GM21576 (cell line): Measurements from ENCODE around the gene CLIP2.
"Not testable (repeated sequence)": the region's sequence is repeated elsewhere in the genome, so short reads cannot be mapped to it uniquely, and the experiment has no call there.

Experiments
- ATAC-seq: cut with Tn5 transposase; IDR thresholded peaks from one replicate; pipeline ENCODE4 v1.9.1; 2021; ENCODE audit warnings: mild to moderate bottlenecking, moderate library complexity; ENCODE audit not compliant: unreplicated experiment

CLIP2 gene

DNA sequence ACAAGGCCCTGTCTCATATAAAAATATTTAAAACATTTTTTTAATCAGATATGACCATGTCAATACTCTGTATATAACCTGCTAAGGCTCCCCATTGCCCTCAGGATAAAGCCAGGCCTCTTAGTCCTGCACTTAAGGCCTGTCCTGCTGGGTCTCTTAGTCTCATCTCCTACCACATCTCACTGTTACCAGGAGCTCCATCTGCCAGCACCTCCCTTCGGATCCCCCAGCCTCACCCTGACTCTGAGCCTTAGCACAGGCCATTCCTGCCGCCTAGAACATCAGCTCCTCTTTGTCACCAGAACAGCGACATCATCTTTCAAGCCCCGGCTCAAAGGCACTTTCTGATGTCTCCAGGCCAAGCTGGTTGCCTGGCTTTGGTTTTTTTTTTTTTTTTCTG is 138.8 kb downstream of the CLIP2 start:
- ATAC-seq = no peak

DNA sequence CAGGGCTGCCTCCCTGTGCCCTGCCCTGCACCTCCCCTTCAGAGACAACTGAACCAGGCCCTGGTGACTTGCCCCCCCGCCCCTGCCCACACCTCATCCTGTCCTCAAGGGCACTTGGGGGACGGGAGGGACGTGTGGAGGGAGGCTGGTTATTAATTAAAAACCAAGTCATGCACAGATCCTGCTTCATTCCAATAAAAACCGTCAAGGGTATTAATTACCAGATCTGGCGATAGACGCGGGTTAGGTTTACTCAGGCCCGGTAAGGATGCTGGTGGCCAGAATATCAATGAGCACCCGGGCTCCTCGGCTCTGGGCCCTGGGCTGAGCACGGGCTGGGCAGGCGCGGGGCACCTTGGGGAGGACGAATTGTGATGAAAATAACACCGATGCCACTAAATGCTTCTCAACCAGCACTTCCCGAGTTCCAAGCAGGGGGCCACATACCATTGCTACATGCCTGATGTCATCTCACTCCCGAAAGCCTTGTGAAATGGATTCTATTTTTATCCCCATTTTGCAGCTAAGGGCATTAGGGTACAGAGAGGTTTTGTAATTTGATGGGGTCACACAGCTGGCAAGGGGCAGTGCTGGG is 140.0 kb downstream of the CLIP2 start:
- no peak for ATAC-seq

DNA sequence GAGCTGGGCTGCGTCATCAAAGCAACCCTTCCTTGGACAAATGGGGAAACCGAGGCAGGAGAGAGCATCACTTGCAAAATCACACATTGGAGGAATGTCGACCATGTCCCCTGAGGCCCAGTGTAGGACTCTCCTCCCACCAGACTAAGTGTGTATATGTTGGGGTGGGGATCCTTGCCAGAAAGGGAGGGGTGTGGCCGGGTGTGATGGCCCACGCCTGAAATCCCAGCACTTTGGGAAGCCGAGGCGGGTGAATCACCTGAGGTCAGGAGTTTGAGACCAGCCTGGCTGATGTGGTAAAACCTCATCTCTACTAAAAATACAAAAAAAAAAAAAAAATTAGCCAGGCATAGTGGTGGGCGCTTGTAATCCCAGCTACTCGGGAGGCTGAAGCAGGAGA is 141.2 kb downstream of the CLIP2 start:
- ATAC-seq = not testable (repeated sequence)

DNA sequence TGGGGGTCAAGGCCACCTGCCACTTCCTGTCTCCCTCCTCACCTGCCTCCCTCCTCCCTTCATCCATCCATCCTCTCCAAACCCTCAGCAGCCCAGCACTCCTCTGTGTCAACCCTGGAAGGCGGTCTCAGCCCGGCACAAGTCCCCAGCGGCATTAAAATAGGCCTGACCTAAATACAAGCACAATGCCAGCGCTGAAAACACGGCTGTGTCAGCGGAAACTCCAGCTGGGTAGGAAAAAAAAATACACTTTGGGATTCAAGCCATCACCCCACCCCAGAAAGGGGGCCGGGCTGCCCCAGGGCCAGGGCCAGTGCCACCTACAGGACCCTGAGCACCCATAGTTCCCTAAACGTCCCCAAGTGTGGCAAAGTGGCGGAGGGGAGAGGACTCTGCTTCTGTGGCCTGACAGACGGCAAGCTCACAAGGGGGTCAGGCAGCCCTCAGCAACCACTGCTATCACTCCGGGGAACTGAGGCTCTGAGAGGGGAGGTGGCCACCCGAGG is 141.8 kb downstream of the CLIP2 start:
- ATAC-seq = no peak

DNA sequence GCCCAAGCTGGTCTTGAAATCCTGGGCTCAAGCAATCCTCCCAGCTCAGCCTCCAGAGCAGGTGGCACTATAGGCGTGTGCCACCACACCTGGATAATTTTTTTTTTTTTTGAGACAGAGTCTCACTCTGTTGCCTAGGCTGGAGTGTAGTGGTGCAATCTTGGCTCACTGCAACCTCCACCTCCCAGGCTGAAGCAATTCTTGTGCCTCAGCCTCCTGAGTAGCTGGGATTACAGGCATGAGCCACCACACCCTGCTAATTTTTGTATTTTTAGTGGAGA is 148.0 kb downstream of the CLIP2 start:
- not testable (repeated sequence) for ATAC-seq

DNA sequence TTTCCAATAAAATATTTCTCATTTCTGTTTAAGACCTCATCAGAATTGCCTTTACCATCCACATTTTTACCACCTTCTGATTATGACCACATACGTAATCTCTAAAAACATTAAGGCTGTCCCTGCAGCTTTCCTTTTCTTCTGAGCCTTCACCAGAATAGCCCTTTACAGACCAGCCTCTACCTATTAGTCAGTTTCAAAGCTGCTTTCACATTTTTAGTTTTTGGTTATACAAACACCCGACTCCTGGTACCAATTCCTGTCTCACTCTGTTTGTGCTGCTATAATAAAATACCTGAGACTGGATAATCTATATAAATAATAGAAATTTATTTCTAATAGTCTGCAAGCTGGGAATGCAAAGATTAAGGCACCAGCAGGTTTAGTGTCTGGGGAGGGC is 149.1 kb downstream of the CLIP2 start:
- no peak for ATAC-seq

DNA sequence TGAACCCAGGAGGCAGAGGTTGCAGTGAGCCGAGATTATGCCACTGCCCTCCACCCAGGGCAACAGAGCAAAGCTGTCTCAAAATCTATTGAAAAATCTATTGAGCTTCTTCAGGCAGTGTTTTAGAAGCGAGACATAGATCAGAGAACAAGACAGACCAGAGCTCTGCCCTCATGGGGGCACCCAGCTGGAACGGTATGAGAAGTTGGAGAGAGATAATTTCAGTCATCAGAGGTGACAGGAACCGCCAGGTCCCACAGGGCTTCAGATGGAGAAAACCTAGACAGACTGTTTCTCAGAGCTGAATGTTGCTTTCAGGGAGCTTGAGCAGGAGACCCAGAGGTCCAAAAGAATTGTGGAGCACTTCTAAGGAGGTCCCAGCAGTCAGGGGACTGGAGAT is 150.3 kb downstream of the CLIP2 start:
- ATAC-seq = no peak

DNA sequence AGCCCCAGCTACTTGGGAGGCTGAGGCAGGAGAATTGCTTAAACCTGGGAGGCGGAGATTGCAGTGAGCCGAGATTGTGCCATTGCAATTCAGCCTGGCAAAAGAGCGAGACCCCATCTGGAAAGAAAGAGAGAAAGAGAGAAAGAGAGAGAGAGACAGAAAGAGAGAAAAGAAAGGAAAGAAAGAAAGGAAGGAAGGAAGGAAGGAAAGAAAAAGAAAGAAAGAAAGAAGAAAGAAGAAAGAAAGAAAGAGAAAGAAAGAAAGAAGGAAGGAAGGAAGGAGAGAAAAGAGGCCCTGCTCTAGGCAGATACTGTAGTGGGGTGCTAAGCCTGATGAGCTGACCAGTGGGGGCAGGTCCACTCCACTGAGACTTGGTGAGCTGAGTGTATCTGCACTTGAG is 150.9 kb downstream of the CLIP2 start:
- ATAC-seq = not testable (repeated sequence)

DNA sequence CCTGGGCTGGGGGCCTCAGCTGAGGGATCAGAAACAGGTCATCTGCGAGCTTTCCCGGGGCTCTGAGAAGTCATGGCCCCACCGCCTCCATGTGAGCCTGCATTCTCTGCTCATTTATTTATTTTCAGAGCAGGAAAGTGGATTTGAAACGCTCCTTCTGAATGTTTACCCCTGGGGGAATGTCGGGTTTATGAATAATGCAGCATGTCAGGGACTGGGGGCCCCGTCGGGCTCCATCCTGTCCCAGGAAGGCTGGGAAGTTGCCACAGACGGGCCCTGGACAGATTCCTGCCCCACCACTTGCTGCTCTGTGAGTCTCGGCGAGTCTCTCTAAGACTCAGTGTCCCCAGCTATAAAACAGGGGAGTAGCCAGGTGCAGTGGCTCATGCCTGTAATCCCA is 152.6 kb downstream of the CLIP2 start:
- no peak for ATAC-seq

DNA sequence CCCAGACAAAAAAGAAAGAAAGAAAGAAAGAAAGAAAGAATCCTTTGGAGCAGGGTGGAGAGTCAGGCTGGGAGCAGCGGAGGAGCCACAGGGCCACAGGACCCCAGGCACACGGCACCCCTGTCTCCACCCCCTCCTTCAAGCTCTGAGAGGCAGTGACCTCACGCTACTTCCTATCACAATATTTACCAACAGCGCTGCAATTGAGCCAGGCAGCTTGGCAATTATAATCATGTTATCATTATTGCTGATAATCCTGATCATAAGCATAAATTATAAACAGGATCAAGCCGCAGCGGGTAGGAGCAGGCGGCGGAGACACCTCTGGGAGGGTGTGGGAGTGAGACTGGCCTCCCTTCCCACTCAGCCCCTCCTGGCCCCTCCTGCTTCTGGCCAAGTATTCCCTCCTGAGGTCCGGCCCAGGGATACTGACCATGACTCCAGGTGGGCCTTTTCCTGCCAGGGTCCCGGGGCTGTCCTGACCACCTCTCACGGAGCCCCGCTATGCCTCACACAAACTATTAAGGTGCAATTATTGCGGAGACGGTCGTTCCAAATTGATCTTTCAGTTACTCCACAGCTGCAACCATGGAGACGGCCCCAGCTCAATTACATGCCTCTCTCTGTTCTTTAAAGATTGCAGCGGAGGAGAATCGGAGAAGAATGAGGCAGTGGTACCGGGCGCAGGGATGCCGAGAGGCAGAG is 154.5 kb downstream of the CLIP2 start:
- no peak for ATAC-seq

DNA sequence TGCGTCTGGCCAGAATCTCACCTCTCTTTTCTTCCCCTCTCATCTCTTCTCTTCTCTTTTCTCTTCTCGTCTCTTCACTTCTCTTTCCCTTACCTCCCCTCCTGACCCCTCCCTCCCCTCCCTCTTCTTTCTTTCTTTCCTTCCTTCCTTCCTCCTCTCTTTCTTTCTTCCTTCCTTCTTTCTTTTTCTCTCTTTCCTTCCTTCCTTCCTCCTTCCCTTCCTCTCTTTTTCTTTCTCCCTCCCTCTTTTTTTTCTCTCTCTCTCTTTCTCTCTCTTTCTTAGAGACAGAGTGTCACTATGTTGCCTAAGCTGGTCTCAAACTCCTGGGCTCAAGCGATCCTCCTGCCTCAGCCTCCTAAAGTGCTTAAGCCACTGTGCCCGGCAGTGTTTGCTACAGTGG is 159.9 kb downstream of the CLIP2 start:
- no peak for ATAC-seq

DNA sequence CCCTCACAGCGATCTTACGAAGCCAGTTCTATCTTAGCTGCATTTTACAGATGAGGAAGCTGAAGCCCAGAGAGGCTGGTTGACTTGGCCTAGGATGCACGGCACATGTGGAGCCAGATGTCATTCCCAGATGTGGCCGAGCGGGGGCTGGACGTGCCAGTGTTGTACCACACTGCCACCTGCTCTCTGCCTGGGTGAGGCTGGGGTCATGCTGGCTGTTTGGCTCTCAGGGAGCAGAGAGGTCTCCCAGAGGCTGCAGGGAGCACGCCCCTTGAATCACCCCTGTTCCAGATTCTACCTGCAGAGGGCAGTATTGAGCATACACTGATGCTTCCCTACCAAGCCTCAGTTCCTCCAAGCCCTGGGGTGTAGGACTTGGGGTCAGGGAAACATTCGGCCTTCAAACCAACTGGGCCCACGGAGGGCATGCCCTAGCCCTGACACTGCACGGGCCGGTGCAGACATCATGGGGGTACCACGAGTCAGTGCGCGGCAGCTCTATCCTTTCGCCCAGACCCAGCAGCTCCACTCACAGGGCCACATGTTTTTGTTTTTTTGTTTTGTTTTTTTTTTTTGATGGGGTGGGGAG is 160.7 kb downstream of the CLIP2 start:
- no peak for ATAC-seq

DNA sequence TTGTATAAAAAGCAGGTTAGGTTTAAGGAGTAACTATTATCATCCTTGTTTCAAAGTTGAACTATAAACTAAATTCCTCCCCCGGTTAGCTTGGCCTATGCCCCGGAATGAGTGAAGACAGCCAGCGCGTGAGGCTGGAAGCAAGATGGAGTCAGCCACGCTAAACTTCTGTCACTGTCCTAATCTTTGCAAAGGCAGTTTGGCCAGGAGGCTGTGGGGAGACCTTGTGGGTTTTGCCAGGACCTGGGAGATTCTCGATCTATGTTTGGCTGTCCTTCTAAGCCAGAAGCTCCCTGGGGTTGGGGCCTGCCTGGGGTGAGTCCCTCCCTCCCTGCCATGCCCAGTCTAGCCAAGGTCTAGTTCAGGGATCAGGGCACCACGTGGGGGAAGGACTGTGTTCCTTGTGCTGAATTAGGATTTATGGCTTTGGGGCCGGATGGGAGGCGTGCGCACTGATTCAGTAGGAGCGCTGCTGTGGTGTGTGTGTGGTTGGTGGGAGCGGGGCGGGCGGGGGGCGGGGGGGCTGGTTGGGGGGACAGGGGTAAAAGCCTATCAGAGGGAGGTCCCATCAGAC is 163.6 kb downstream of the CLIP2 start:
- ATAC-seq = no peak

DNA sequence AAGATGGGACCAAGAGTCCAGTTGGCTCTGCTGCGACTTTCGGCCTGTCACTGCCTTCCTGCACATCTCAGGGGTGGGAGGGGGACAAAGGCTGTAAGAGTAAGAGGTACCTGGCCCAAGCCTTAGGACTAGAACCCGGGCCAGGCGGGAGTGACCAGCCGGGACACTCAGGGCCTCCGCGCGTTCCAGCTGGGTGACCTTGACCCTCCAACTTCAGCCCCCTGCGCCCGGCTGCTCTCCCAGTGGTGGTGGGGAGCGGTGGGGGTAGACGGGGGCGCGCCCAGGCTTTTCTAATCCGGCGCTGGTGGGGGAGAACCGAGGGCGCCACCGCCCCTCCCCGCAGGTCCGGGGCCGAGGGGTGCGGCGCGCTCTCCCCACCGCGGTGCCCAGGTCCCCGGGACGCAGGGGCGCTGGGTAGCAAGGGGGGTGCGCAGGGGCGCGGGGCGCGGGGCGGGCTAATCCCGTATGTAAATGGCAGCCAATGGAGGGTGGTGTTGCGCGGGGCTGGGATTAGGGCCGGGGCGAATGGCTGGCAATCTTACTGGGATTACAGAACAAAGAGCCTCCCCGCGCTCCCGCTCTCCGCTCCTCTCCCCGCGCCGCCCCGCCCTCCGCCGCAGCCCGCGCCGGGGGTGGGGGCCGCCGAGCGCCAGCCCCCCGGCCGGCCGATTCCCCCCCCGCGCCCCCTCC is 164.3 kb downstream of the CLIP2 start, which contains the start of gene GTF2IRD1:
Gene GTF2IRD1 (plus strand): TSS at position 585 of the 690 bp plus-strand sequence. CDS start 54,175 bp downstream, outside the sequence.
- no peak for ATAC-seq

DNA sequence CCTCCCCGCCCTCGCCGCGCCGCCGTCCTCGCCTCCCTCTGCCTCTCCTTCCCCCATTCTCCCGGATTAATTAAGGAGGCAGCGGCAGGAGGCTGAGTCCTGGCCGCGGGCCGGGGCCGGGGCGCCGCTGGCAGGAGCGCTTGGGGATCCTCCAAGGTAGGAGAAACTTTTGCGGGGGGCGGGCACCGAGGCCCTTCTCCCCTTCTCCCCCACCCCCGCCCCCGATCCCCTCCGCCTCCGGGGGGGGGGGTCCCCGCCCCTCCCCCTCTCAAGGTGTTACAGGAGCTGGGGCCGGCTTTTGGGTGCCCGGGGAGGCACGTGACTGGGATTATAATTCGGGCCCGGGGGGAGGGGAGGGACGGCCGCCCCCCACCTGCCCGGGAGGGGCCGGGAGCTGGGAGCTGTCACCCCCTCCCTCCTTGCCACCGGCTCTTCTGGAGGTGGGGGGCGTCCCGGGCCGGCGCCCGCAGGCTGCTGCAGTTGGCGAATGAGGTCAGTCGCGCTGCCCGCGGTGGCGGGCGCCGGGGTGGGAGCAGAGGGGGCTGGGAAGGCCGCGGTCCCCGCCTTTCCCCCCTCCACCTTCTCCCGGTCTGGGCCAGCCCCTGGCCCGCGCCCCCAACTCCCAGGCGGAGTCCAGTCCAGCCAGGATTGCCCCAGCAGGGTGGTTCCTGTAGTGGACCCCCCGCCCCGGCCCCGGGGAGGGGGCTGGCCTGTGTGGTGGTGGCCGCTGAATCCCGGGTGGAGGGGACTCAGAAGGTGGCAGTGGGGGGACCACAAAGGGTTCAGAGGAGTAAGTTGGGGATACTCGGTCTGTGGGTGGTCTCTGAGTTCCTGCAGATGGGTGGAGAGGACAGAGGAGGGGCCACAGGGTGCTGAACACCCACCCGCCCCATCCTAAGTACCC is 165.1 kb downstream of the CLIP2 start:
- no peak for ATAC-seq

DNA sequence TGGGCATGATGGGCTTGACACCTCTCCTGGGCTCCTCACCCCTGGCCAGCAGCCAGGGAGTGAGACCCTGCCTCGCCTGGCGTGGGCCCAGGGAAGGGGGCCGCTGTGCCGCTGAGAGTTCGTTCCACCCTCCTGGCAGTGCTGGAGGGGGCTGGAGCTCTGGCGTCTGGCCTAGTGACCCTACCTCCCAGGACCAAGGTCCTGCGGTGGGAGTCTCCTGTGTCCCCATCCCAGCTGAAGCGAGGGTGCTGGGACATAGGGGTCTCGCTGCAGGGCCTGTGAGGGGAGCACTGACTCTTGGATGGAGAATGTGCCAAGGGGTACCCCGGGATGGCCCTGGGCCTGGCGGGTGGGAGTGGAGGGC is 165.7 kb downstream of the CLIP2 start:
- ATAC-seq = no peak

DNA sequence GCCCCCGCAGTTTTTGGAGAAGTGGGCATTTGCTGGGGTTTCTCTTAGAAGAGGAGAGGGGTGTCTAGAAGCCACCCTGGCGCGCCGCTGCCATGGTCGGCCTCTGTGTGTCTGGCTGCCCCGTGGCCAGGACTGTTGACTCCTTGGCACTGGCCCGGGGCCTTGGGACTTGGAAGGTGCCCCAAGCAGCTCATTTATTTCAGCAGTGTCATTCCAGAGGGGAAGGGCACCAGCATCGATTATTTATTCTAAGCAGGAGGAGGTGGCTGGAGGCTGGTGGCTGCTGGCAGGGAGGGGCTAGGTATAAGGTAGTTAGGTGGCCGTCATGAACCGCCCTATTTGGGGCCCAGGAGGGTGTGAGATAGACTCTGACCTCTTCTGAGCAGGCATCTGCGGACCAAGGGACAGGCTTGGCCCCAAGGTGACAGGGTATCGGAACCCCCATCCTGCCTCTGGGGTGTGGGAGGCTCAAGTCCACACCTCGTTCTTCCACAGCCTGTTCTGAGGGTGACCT is 166.1 kb downstream of the CLIP2 start:
- no peak for ATAC-seq
